Large intestine (tissue), 3 donors: ENCODE results near the gene PNKD. TPM values are rescaled to one million over a fixed set of nuclear protein-coding genes. Genes with fewer than 3 reads are reported as not detected.
"Not testable (repeated sequence)": the region's sequence is repeated elsewhere in the genome, so short reads cannot be mapped to it uniquely, and the experiment has no call there.

Experiments
- DNase-seq, 2 donors: peaks; one replicate each; pipeline versions ENCODE4 v3.0.0 to v3.0.0-alpha.2; 2013
- H3K27ac ChIP-seq: one replicate; pipeline ENCODE4 v1.5.1; 2013; ENCODE audit warnings: low read length
- H3K27me3 ChIP-seq: 2 replicates; pipeline ENCODE4 v1.6.1; 2013; ENCODE audit warnings: low read length; ENCODE audit not compliant: control insufficient read depth, insufficient read depth
- H3K36me3 ChIP-seq: 2 replicates; pipeline ENCODE4 v1.6.1; 2013; ENCODE audit warnings: low read length; ENCODE audit not compliant: control insufficient read depth, insufficient read depth
- H3K4me1 ChIP-seq: one replicate; pipeline ENCODE4 v1.6.1; 2013; ENCODE audit warnings: low read length; ENCODE audit not compliant: control insufficient read depth, insufficient read depth
- H3K4me3 ChIP-seq: one replicate; pipeline ENCODE4 v1.5.1; 2013; ENCODE audit warnings: low read length
- H3K9me3 ChIP-seq: one replicate; pipeline ENCODE4 v1.6.1; 2013; ENCODE audit warnings: mild to moderate bottlenecking, low read depth, low read length, moderate library complexity; ENCODE audit not compliant: control insufficient read depth
- WGBS: methylation state at CpG from one replicate; pipeline ENCODE4 v1.1.5; 2013; ENCODE audit warnings: low lambda C conversion rate; ENCODE audit not compliant: insufficient coverage; 5-methylcytosine and 5-hydroxymethylcytosine counted together
- polyA plus RNA-seq: library from polyadenylated mRNA; unstranded; fragments of 120-200 nt; gene quantifications from one replicate; pipeline ENCODE4 v1.2.1, GENCODE V29; 2013

Gene PNKD
- polyA plus RNA-seq, 1 donor: 103 TPM

- no peak for DNase-seq
- no peaks in the 10 kb centered on the region for H3K36me3 ChIP-seq
- H3K27me3 ChIP-seq: no peaks in the 10 kb centered on the region
- no CpG with 5 or more reads among the region's 5 CpGs for WGBS
- H3K4me3 ChIP-seq: no peak overlapping the region
- no peak overlapping the region for H3K27ac ChIP-seq
- H3K4me1 ChIP-seq: peaks cover 26% of the 10 kb centered on the region
- H3K9me3 ChIP-seq: no peaks in the 10 kb centered on the region
Measured at GRCh38 chr2:218305383-218305782, 35.1 kb downstream of the PNKD start.

GRCh38 chr2:218306184-218306920 is 36.0 kb downstream of the PNKD start:
- Histone ChIP-seq H3K27ac (no peak overlapping the region), H3K27me3 (no peaks in the 10 kb centered on the region), H3K4me3 (no peak overlapping the region), H3K36me3 (no peaks in the 10 kb centered on the region), H3K4me1 (peaks cover 32% of the 10 kb centered on the region), H3K9me3 (no peaks in the 10 kb centered on the region)
- DNase-seq: peak in 1 of 2 donors; percentile 70
- no CpG with 5 or more reads among the region's 9 CpGs for WGBS

- no peaks in the 10 kb centered on the region for H3K27me3 ChIP-seq
- WGBS: no CpG with 5 or more reads among the region's 6 CpGs
- no peaks in the 10 kb centered on the region for H3K9me3 ChIP-seq
- no peak for DNase-seq
- no peak overlapping the region for H3K27ac ChIP-seq
- H3K4me3 ChIP-seq: no peak overlapping the region
- no peaks in the 10 kb centered on the region for H3K36me3 ChIP-seq
- H3K4me1 ChIP-seq: peaks cover 43% of the 10 kb centered on the region
Measured at GRCh38 chr2:218307415-218308090, 37.2 kb downstream of the PNKD start.

DNA sequence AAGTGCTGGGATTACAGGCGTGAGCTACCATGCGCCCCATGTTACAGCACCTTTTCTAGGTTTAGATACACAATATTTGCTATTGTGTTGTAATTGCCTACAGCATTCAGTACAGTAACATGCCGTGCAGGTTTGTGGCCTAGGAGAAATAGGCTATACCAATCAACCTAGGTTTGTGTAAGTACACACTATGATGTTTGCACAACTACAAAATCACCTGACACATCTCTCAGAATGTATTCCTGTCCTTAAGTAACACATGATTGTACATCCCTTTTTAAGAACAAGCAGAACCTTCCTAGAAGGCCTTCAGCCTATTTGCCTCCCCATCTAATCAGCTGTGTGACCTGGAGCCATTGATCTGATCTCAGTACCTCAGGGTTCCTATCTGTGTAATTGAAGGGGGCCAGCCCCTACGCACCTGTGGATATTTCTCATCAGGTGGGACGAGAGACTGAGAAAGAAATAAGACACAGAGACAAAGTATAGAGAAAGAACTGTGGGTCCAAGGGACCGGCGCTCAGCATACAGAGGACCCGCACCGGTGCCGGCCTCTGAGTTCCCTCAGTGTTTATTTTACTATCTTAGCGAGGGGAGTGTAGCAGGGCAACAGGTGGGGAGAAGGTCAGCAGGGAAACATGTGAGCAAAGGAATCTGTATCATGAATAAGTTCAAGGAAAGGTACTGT is 40.7 kb downstream of the PNKD start:
- H3K36me3 ChIP-seq: no peaks in the 10 kb centered on the region
- H3K4me1 ChIP-seq: peaks cover 47% of the 10 kb centered on the region
- H3K27me3 ChIP-seq: no peaks in the 10 kb centered on the region
- peak overlapping the region; percentile 97 for H3K27ac ChIP-seq
- peak in 1 of 2 donors; percentile 78 for DNase-seq
- H3K9me3 ChIP-seq: no peaks in the 10 kb centered on the region
- H3K4me3 ChIP-seq: peak overlapping the region; percentile 5
- no CpG with 5 or more reads among the region's 11 CpGs for WGBS

DNA sequence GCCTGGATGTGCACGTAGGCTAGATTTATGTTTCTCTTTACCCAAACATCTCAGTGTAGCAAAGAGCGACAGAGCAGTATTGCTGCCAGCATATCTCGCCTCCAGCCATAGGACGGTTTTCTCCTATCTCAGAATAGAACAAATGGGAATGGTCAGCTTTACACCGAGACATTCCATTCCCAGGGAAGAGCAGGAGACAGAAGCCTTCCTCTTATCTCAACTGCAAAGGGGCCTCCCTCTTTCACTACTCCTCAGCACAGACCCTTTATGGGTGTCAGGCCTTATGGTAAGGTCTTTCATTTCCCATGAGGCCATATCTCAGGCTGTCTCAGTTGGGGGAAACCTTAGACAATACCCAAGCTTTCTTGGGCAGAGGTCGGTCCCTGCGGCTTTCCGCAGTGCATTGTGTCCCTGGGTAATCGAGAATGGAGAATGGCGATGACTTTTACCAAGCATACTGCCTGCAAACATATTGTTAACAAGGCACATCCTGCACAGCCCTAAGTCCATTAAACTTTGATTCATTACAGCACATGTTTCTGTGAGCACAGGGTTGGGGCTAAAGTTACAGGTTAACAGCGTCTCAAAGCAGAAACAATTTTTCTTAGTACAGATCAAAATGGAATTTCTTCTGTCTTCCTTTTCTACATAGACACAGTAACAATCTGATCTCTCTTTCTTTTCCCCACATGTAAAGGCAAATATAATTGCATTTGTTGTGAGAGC is 41.4 kb downstream of the PNKD start:
- no CpG with 5 or more reads among the region's 11 CpGs for WGBS
- H3K27me3 ChIP-seq, H3K4me3 ChIP-seq, H3K9me3 ChIP-seq, H3K36me3 ChIP-seq: not testable (repeated sequence)
- Histone ChIP-seq H3K4me1 (peaks cover 45% of the 10 kb centered on the region), H3K27ac (peak overlapping the region; percentile 97)
- DNase-seq: peak in 1 of 2 donors; percentile 88

GRCh38 chr2:218312267-218312756 is 42.0 kb downstream of the PNKD start:
- H3K36me3 ChIP-seq: no peaks in the 10 kb centered on the region
- H3K4me3 ChIP-seq: no peak overlapping the region
- H3K4me1 ChIP-seq: peaks cover 48% of the 10 kb centered on the region
- H3K9me3 ChIP-seq: no peaks in the 10 kb centered on the region
- WGBS: no CpG with 5 or more reads among the region's 2 CpGs
- H3K27me3 ChIP-seq: no peaks in the 10 kb centered on the region
- H3K27ac ChIP-seq: peak overlapping the region; percentile 97
- peak; percentile 52 to 87 for DNase-seq

- Histone ChIP-seq H3K4me1 (peaks cover 53% of the 10 kb centered on the region), H3K36me3 (no peaks in the 10 kb centered on the region), H3K27me3 (no peaks in the 10 kb centered on the region), H3K27ac (peak overlapping the region; percentile 97), H3K4me3 (no peak overlapping the region), H3K9me3 (no peaks in the 10 kb centered on the region)
- WGBS: no CpG with 5 or more reads among the region's 1 CpG
- DNase-seq: no peak
Measured at GRCh38 chr2:218313356-218313755, 43.0 kb downstream of the PNKD start.

- H3K27ac ChIP-seq: not testable (repeated sequence)
- WGBS: 92% methylated on average over 2 of the region's 4 CpGs
Measured at GRCh38 chr2:218314764-218315163, 44.4 kb downstream of the PNKD start.

GRCh38 chr2:218315397-218315796 is 45.1 kb downstream of the PNKD start:
- no peak for DNase-seq
- Histone ChIP-seq H3K27me3 (no peaks in the 10 kb centered on the region), H3K36me3 (no peaks in the 10 kb centered on the region), H3K27ac (peak overlapping the region; percentile 73), H3K9me3 (no peaks in the 10 kb centered on the region), H3K4me3 (no peak overlapping the region), H3K4me1 (peaks cover 42% of the 10 kb centered on the region)
- 95% methylated on average over 3 of the region's 8 CpGs for WGBS

More at GRCh38 chr2:218314764-218315163, 44.4 kb downstream of the PNKD start:
- not testable (repeated sequence) for H3K36me3 ChIP-seq, H3K9me3 ChIP-seq, H3K27me3 ChIP-seq, DNase-seq, H3K4me3 ChIP-seq
- peaks cover 47% of the 10 kb centered on the region for H3K4me1 ChIP-seq

GRCh38 chr2:218317303-218317630 is 46.9 kb downstream of the PNKD start:
- Histone ChIP-seq H3K9me3 (no peaks in the 10 kb centered on the region), H3K36me3 (no peaks in the 10 kb centered on the region), H3K4me1 (peaks cover 35% of the 10 kb centered on the region), H3K4me3 (no peak overlapping the region), H3K27me3 (no peaks in the 10 kb centered on the region), H3K27ac (peak overlapping the region; percentile 73)
- peak in 1 of 2 donors; percentile 30 for DNase-seq
- WGBS: no CpG with 5 or more reads among the region's 1 CpG
